ENCODE results near the gene MGST1.

DNA sequence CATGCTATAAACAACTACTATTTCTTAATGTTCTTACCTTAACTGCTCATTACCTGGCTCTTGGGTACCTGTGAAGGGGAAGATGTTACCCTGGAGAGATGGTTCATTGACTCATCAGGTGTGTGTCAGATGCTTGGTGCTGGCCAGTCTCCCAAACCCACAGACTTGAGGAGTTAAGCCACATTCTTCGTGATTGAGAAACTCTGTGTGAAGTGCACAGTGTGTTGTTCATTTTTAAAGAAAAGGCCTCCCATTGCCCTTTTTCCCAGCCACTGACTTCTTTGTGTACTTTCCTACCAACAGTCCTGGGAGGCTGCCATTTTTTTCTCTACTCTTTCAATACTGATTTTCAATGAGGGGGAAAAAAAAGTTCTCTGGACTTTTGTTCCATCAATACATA, 3.2 kb downstream of the MGST1 start:
- TF ChIP-seq, protein P1, sequence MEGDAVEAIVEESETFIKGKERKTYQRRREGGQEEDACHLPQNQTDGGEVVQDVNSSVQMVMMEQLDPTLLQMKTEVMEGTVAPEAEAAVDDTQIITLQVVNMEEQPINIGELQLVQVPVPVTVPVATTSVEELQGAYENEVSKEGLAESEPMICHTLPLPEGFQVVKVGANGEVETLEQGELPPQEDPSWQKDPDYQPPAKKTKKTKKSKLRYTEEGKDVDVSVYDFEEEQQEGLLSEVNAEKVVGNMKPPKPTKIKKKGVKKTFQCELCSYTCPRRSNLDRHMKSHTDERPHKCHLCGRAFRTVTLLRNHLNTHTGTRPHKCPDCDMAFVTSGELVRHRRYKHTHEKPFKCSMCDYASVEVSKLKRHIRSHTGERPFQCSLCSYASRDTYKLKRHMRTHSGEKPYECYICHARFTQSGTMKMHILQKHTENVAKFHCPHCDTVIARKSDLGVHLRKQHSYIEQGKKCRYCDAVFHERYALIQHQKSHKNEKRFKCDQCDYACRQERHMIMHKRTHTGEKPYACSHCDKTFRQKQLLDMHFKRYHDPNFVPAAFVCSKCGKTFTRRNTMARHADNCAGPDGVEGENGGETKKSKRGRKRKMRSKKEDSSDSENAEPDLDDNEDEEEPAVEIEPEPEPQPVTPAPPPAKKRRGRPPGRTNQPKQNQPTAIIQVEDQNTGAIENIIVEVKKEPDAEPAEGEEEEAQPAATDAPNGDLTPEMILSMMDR (IDR thresholded peaks at IDR 0.05), result no peak
- TF ChIP-seq POLR2A (IDR thresholded peaks at IDR 0.05), result no peak
